Measurements from ENCODE around the gene NLE1.
"Not testable (repeated sequence)": the region's sequence is repeated elsewhere in the genome, so short reads cannot be mapped to it uniquely, and the experiment has no call there.

Gene NLE1

DNA sequence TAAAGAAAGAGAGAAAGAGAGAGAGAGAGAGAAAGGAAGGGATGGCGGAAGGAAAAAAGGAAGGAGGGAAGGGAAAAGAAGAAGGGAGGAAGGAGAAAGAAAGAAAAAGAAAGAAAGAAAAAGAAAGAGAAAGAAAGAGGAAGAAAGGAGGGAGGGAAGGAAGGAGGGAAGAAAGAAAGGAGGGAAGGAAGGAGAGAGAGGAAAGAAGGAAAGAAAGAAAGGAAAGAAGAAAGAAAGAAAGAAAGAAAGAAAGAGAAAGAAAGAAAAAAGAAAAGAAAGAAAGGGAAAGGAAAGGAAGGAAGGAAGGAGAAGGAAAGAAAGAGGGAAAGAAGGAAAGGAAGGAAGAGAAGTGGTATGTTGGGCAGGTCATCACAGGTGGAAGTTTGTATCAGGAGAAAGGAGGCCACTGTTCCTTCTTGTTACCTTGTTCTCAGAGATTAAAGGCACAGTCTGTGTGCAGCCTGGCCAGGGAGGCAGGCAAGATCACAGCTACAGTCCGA is 32.8 kb upstream of the NLE1 start:
- H3K4me3 ChIP-seq (ENCODE audit: low read length), result no peak overlapping the region
- no peak for DNase-seq (ENCODE audit: low read depth)
- peaks cover 6% of the 10 kb centered on the region for H3K4me1 ChIP-seq (ENCODE audit: control insufficient read depth, insufficient read depth, low read length)
- H3K9me3 ChIP-seq (ENCODE audit: control insufficient read depth, low read length), result no peaks in the 10 kb centered on the region
- no peaks in the 10 kb centered on the region for H3K36me3 ChIP-seq (ENCODE audit: control insufficient read depth, insufficient read depth, low read length, severe bottlenecking)
- no peak overlapping the region for H3K9ac ChIP-seq (ENCODE audit: low read length)
- H3K27me3 ChIP-seq (replicated peaks; ENCODE audit: control insufficient read depth, insufficient read depth, low read length), result peaks cover 9% of the 10 kb centered on the region

DNA sequence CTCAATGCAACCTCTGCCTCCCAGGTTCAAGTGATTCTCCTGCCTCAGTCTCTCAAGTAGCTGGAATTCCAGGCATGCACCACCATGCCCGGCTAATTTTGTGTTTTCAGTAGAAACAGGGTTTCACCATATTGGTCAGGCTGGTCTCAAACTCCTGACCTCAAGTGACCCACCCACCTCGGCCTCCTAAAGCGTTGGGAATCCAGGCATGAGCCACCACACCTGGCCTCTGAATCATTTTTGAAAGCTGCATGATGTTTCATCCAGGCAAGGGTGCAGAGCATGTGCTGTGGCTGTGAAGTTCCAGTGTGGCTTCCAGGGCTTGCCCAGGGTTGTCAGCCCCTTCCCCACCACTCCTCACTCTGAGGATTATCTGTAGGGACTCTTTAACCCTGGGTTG is 30.2 kb upstream of the NLE1 start:
- H3K27me3 ChIP-seq (replicated peaks; ENCODE audit: control insufficient read depth, insufficient read depth, low read length); H3K4me3 ChIP-seq (ENCODE audit: low read length); H3K4me1 ChIP-seq (ENCODE audit: control insufficient read depth, insufficient read depth, low read length); H3K36me3 ChIP-seq (ENCODE audit: control insufficient read depth, insufficient read depth, low read length, severe bottlenecking); DNase-seq (ENCODE audit: low read depth); H3K9me3 ChIP-seq (ENCODE audit: control insufficient read depth, low read length); H3K9ac ChIP-seq (ENCODE audit: low read length): not testable (repeated sequence)

DNA sequence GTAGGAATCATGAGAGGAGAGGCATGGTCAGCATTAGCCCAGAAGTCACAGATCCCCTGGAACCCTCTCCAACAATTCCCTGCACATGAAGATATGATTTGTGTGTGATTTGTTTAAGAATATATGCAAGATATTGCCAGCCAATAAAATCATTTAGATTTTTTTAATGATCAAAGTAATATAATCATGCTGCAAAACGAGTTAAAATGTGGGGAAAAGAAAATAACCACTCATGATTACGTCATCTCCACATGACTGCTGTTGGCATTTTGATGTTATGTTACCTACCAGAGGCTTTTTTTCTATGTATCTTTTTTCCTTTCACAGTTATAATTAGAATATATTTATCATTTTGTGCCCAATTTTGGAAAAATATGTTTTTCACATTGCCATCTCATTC is 29.7 kb upstream of the NLE1 start:
- H3K4me3 ChIP-seq (ENCODE audit: low read length), result no peak overlapping the region
- H3K36me3 ChIP-seq (ENCODE audit: control insufficient read depth, insufficient read depth, low read length, severe bottlenecking), result no peaks in the 10 kb centered on the region
- no peak overlapping the region for H3K9ac ChIP-seq (ENCODE audit: low read length)
- peaks cover 6% of the 10 kb centered on the region for H3K4me1 ChIP-seq (ENCODE audit: control insufficient read depth, insufficient read depth, low read length)
- H3K27me3 ChIP-seq (replicated peaks; ENCODE audit: control insufficient read depth, insufficient read depth, low read length), result peaks cover 9% of the 10 kb centered on the region
- H3K9me3 ChIP-seq (ENCODE audit: control insufficient read depth, low read length), result no peaks in the 10 kb centered on the region
- peak; percentile 41 for DNase-seq (ENCODE audit: low read depth)

DNA sequence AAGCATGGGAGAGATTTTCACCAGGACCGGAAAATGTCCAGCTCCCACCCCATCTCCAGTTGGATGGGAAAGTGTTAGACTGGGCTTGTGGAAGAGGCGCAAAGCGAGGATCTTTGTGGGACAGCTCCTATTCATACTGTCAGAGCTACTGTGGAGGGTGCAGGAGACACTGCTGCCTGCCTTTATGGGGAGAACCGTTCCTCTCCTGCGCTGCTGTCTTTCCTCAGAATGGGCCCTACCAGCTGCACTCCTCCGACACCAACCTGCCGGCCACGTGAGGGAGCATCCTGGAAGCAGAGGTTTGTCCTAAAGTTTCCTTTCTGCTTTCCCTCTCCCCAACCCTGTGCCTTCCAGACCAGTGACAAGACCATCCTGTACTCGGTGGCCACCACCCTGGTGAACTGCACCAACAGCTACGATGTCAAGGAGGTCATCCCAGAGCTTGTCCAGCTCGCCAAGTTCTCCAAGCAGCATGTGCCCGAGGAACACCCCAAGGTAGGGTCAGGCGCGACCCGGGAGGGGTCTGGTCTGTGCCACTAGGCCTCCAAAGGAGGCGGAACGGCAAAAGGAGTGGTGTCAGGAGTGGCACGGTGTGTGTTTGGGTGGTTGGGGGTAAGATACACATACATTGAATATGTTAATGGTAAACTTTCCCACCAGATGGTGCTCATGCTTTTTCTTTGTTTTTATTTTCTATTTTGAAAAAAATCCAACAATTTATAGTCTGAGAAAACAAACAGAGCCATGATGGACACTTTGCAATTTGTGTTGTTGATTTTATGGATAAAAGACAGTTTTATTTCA is 29.1 kb upstream of the NLE1 start:
- peak; percentile 79 for DNase-seq (ENCODE audit: low read depth)

DNA sequence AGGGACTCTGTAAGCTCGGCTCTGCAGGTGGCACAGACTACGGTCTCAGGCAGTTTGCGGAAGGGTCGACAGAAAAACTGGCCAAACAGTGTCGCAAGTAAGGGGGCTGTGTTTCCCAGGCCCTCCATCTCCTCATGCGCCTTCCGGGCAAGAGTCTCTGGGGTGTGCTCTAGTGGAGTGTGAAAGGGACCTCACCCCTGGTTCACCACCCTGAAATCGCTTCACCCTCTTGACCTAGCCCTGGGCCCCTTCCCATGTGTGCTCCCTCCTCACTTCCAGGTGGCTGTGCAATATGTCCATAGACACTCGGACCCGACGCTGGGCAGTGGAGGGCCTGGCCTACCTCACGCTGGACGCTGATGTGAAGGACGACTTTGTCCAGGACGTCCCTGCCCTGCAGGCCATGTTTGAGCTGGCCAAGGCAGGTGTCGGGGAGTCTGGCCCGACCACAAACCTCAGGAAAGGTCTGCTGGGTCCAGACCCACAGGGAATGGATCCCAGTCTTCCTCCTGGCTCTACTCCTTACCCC is 27.8 kb upstream of the NLE1 start:
- DNase-seq (ENCODE audit: low read depth), result no peak
- Histone ChIP-seq H3K4me1 (ENCODE audit: control insufficient read depth, insufficient read depth, low read length) (peaks cover 6% of the 10 kb centered on the region), H3K36me3 (ENCODE audit: control insufficient read depth, insufficient read depth, low read length, severe bottlenecking) (no peaks in the 10 kb centered on the region), H3K9me3 (ENCODE audit: control insufficient read depth, low read length) (no peaks in the 10 kb centered on the region), H3K9ac (ENCODE audit: low read length) (no peak overlapping the region), H3K4me3 (ENCODE audit: low read length) (no peak overlapping the region), H3K27me3 (replicated peaks; ENCODE audit: control insufficient read depth, insufficient read depth, low read length) (no peaks in the 10 kb centered on the region)

More for the DNA sequence above, 29.1 kb upstream of the NLE1 start:
- Histone ChIP-seq H3K36me3 (ENCODE audit: control insufficient read depth, insufficient read depth, low read length, severe bottlenecking) (no peaks in the 10 kb centered on the region), H3K9me3 (ENCODE audit: control insufficient read depth, low read length) (no peaks in the 10 kb centered on the region), H3K4me3 (ENCODE audit: low read length) (no peak overlapping the region), H3K4me1 (ENCODE audit: control insufficient read depth, insufficient read depth, low read length) (peaks cover 6% of the 10 kb centered on the region), H3K9ac (ENCODE audit: low read length) (no peak overlapping the region), H3K27me3 (replicated peaks; ENCODE audit: control insufficient read depth, insufficient read depth, low read length) (peaks cover 9% of the 10 kb centered on the region)

DNA sequence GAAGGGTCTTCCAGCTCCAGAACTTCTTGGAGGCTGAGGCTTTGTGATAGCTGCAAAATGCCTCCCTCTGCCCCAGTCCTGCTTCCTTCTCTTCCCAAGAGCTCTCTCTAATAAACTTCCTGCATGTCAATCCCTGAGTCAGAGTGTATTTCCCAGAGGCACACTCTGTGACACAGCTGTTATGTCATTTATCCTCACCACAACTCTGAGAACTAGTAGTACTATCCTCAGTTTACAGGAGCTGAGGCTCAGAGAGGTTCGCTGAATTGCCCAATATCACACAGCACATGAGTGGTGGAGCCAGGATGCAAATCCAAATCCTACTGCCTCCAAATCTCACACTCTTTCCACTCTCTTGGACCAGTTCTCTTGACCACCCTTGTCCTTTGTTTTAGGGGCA is 25.6 kb upstream of the NLE1 start:
- Histone ChIP-seq H3K4me1 (ENCODE audit: control insufficient read depth, insufficient read depth, low read length) (peaks cover 6% of the 10 kb centered on the region), H3K9me3 (ENCODE audit: control insufficient read depth, low read length) (no peaks in the 10 kb centered on the region), H3K9ac (ENCODE audit: low read length) (no peak overlapping the region), H3K36me3 (ENCODE audit: control insufficient read depth, insufficient read depth, low read length, severe bottlenecking) (no peaks in the 10 kb centered on the region), H3K27me3 (replicated peaks; ENCODE audit: control insufficient read depth, insufficient read depth, low read length) (no peaks in the 10 kb centered on the region), H3K4me3 (ENCODE audit: low read length) (no peak overlapping the region)
- DNase-seq (ENCODE audit: low read depth), result no peak

DNA sequence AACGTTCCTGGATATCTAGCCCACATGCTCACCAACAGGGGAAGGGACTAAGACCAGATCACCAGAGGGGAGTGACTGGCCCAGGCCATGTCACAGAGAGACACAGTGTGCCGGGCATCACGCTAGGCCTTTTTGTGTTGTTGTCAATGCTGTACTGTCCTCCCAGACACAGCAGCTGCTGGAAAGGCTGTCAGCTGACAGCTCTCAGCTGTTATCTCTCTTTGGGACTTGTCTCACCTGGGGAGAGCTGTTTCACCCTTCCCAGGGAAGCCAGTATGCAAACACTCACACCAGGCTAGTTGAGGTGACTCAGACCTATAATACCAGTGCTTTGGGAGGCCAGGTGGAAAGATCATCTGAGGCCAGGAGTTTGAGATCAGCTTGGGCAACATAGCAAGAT is 24.9 kb upstream of the NLE1 start:
- H3K4me1 ChIP-seq (ENCODE audit: control insufficient read depth, insufficient read depth, low read length), result peaks cover 6% of the 10 kb centered on the region
- H3K9me3 ChIP-seq (ENCODE audit: control insufficient read depth, low read length), result no peaks in the 10 kb centered on the region
- no peak overlapping the region for H3K4me3 ChIP-seq (ENCODE audit: low read length)
- no peak for DNase-seq (ENCODE audit: low read depth)
- H3K27me3 ChIP-seq (replicated peaks; ENCODE audit: control insufficient read depth, insufficient read depth, low read length), result no peaks in the 10 kb centered on the region
- no peaks in the 10 kb centered on the region for H3K36me3 ChIP-seq (ENCODE audit: control insufficient read depth, insufficient read depth, low read length, severe bottlenecking)
- no peak overlapping the region for H3K9ac ChIP-seq (ENCODE audit: low read length)

DNA sequence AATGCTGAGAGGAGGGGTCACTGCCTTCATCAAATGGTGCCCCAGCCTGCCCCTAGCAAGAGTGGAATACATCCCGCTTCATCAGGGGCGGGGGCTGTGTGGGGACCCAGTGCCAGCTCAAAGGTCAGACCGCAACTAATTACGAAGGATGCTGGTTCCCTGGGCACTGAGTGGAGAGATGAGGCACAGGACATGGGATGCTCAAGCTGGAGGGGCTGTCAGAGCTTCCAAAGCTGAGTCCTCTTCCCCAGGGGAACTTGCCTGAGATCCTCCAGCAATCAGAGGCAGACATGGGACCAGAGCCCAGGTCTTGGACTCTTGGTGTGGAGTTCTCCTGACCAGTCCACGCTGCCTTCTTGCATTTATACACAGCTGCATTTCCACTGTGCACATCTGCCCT is 24.4 kb upstream of the NLE1 start:
- no peak for DNase-seq (ENCODE audit: low read depth)
- H3K4me1 ChIP-seq (ENCODE audit: control insufficient read depth, insufficient read depth, low read length), result peaks cover under 1% of the 10 kb centered on the region
- H3K27me3 ChIP-seq (replicated peaks; ENCODE audit: control insufficient read depth, insufficient read depth, low read length), result no peaks in the 10 kb centered on the region
- no peak overlapping the region for H3K4me3 ChIP-seq (ENCODE audit: low read length)
- no peaks in the 10 kb centered on the region for H3K9me3 ChIP-seq (ENCODE audit: control insufficient read depth, low read length)
- no peak overlapping the region for H3K9ac ChIP-seq (ENCODE audit: low read length)
- H3K36me3 ChIP-seq (ENCODE audit: control insufficient read depth, insufficient read depth, low read length, severe bottlenecking), result no peaks in the 10 kb centered on the region

DNA sequence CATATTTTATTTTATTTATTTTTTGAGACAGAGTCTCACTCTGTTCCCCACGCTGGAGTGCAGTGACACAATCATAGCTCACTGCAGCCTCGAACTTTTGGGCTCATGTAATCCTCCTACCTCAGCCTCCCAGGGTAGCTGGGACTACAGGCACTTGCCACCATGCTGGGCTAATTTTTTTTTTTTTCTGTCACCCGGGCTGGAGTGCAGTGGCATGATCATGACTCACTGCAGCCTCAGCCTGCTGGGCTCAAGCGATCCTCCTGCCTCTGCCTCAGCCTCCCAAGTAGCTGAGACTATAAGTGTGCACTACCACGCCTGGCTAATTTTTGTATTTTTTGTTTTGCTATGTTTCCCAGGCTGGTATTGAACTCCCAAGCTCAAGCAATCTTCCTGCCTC is 22.6 kb upstream of the NLE1 start:
- Histone ChIP-seq H3K36me3 (ENCODE audit: control insufficient read depth, insufficient read depth, low read length, severe bottlenecking) (no peaks in the 10 kb centered on the region), H3K4me3 (ENCODE audit: low read length) (no peak overlapping the region), H3K27me3 (replicated peaks; ENCODE audit: control insufficient read depth, insufficient read depth, low read length) (peaks cover 6% of the 10 kb centered on the region), H3K9me3 (ENCODE audit: control insufficient read depth, low read length) (no peaks in the 10 kb centered on the region), H3K4me1 (ENCODE audit: control insufficient read depth, insufficient read depth, low read length) (no peaks in the 10 kb centered on the region), H3K9ac (ENCODE audit: low read length) (no peak overlapping the region)
- no peak for DNase-seq (ENCODE audit: low read depth)

DNA sequence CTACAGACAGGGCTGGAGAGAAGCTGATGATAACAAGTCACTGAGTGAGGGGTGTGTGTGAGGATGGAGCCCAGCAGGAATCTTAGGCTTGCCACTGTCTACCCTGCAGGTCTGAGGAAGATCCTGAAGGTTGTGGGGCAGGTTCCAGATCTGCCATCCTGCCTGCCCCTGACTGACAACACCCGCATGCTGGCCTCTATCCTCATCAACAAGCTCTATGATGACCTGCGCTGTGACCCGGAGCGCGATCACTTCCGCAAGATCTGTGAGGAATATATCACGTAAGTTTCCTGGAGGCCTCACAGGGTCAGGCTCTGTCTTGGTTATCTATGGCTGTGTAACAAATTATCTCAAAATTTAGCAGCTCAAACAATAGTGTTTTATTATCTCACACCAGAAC is 21.8 kb upstream of the NLE1 start:
- H3K4me3 ChIP-seq (ENCODE audit: low read length), result no peak overlapping the region
- no peaks in the 10 kb centered on the region for H3K9me3 ChIP-seq (ENCODE audit: control insufficient read depth, low read length)
- no peaks in the 10 kb centered on the region for H3K4me1 ChIP-seq (ENCODE audit: control insufficient read depth, insufficient read depth, low read length)
- no peak for DNase-seq (ENCODE audit: low read depth)
- H3K9ac ChIP-seq (ENCODE audit: low read length), result no peak overlapping the region
- H3K27me3 ChIP-seq (replicated peaks; ENCODE audit: control insufficient read depth, insufficient read depth, low read length), result peaks cover 12% of the 10 kb centered on the region
- no peaks in the 10 kb centered on the region for H3K36me3 ChIP-seq (ENCODE audit: control insufficient read depth, insufficient read depth, low read length, severe bottlenecking)

DNA sequence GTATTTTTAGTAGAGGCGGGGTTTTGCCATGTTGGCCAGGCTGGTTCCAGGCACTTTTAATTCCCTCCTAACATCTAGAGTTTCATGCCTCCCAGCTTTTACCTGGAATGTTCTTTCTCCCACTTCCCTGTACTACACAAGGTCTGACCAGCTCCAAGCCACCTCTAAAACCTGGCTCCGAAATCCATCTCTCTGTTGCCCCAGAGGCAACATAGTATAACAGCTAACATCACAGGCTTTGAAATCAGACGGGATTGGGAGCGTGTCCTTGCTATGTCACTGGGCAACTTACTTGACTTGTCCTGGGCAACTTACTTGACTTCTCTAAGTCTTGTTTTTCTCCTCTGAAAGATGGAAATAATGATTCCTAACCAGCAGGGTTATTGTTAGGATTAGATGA is 20.7 kb upstream of the NLE1 start:
- Histone ChIP-seq H3K27me3 (replicated peaks; ENCODE audit: control insufficient read depth, insufficient read depth, low read length) (peaks cover 12% of the 10 kb centered on the region), H3K9me3 (ENCODE audit: control insufficient read depth, low read length) (no peaks in the 10 kb centered on the region), H3K4me3 (ENCODE audit: low read length) (no peak overlapping the region), H3K4me1 (ENCODE audit: control insufficient read depth, insufficient read depth, low read length) (no peaks in the 10 kb centered on the region), H3K36me3 (ENCODE audit: control insufficient read depth, insufficient read depth, low read length, severe bottlenecking) (no peaks in the 10 kb centered on the region), H3K9ac (ENCODE audit: low read length) (no peak overlapping the region)
- DNase-seq (ENCODE audit: low read depth), result no peak

Measured in adipocyte (in vitro differentiated cells).